Uterus (tissue), 4 donors: ENCODE data around the gene ST7. TPM values are rescaled to one million over a fixed set of nuclear protein-coding genes. Genes with fewer than 3 reads are reported as not detected.

Source experiments
- DNase-seq, 2 donors: peaks; one replicate each; pipeline ENCODE4 v3.0.0-alpha.2; 2019 to 2020
- H3K27ac ChIP-seq, 2 donors: fragments of 200-600 bp; sonication (generic); 1 replicate in 1 of 2; 2 replicates in 1 of 2; pipeline ENCODE4 v1.5.1; 2016 to 2018
- H3K27me3 ChIP-seq, 2 donors: fragments of 200-600 bp; sonication (generic); one replicate each; pipeline ENCODE4 v1.5.1; 2018 to 2019; ENCODE audit warnings: control low read depth in 1 of 2
- H3K36me3 ChIP-seq, 2 donors: fragments of 200-600 bp; sonication (generic); one replicate each; pipeline ENCODE4 v1.5.1; 2019; ENCODE audit warnings: control low read depth in 1 of 2
- H3K4me1 ChIP-seq, 2 donors: fragments of 200-600 bp; sonication (generic); one replicate each; pipeline ENCODE4 v1.5.1; 2018 to 2019; ENCODE audit warnings: control low read depth in 1 of 2
- H3K4me3 ChIP-seq, 2 donors: fragments of 200-600 bp; sonication (generic); 1 replicate in 1 of 2; 2 replicates in 1 of 2; pipeline ENCODE4 v1.5.1; 2018 to 2019; ENCODE audit warnings: mild to moderate bottlenecking in 1 of 2
- H3K9me3 ChIP-seq, 2 donors: fragments of 200-600 bp; sonication (generic); one replicate each; pipeline ENCODE4 v1.5.1; 2019; ENCODE audit warnings: control low read depth in 1 of 2
- POLR2A ChIP-seq, 2 donors: fragments of 450-650 bp; IDR thresholded peaks; one replicate each; pipeline ENCODE4 v1.6.1; 2016; ENCODE audit warnings: antibody characterized with exemption in 2 of 2, mild to moderate bottlenecking in 1 of 2, moderate library complexity in 1 of 2
- intact Hi-C: fragments of 100-400 bp; cut with DNase I; formaldehyde crosslinking; loops from one replicate; pipeline ENCODE4 v1.15.1; 2023; ENCODE audit warnings: low total_unique reads
- total RNA-seq, 4 donors: library from RNA; depleted of rRNA in 3 of 4; stranded (reverse); fragments of >200 nt in 3 of 4; gene quantifications; one replicate each; pipeline versions ENCODE4 v1.1.0 to v1.2.4, GENCODE V29; 2014 to 2023
- TF ChIP-seq, protein P1 (sequence below), 4 experiments: fragments of 200-600 bp in 2 of 4; fragments of 450-650 bp in 2 of 4; sonication (generic) in 2 of 4; IDR thresholded peaks; one replicate each; pipeline ENCODE4 v1.5.1; 2016 to 2019; ENCODE audit warnings: antibody characterized with exemption in 4 of 4, mild to moderate bottlenecking in 2 of 4, moderate library complexity in 1 of 4
- donor health status: DM: yes; HTN: yes; CAD: no.

Gene ST7
- total RNA-seq, 4 donors from 2014 or later, result 27.4 to 41.0 (median 31.4) TPM

DNA sequence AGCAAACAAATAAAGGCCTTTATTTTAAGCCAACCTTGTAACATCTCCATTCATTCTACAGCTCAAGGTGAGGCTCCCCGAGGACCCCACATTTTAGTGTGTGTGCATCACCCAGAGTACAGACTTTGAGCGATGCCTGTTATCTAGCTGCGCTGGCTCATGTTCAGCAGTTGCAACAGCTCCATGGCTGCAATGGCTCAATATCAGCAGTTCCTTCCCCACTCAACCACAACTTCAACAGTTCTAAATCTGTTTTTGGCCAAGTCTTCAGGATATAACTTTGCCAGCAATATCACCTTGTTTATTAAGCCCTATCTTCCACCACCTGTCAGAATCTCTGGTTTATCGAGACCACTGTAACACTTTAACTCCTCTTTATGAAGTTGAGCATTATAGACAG is 273.8 kb downstream of the ST7 start:
- Histone ChIP-seq H3K36me3 (no peaks in the 10 kb centered on the region), H3K4me1 (no peaks in the 10 kb centered on the region), H3K27ac (no peak overlapping the region), H3K4me3 (no peak overlapping the region), H3K9me3 (no peaks in the 10 kb centered on the region), H3K27me3 (no peaks in the 10 kb centered on the region)
- intact Hi-C loops, result no loop called here
- DNase-seq, result no peak
- no peak for TF ChIP-seq POLR2A (IDR thresholded peaks at IDR 0.05)
- TF ChIP-seq, protein P1, sequence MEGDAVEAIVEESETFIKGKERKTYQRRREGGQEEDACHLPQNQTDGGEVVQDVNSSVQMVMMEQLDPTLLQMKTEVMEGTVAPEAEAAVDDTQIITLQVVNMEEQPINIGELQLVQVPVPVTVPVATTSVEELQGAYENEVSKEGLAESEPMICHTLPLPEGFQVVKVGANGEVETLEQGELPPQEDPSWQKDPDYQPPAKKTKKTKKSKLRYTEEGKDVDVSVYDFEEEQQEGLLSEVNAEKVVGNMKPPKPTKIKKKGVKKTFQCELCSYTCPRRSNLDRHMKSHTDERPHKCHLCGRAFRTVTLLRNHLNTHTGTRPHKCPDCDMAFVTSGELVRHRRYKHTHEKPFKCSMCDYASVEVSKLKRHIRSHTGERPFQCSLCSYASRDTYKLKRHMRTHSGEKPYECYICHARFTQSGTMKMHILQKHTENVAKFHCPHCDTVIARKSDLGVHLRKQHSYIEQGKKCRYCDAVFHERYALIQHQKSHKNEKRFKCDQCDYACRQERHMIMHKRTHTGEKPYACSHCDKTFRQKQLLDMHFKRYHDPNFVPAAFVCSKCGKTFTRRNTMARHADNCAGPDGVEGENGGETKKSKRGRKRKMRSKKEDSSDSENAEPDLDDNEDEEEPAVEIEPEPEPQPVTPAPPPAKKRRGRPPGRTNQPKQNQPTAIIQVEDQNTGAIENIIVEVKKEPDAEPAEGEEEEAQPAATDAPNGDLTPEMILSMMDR (IDR thresholded peaks at IDR 0.05), result no peak

DNA sequence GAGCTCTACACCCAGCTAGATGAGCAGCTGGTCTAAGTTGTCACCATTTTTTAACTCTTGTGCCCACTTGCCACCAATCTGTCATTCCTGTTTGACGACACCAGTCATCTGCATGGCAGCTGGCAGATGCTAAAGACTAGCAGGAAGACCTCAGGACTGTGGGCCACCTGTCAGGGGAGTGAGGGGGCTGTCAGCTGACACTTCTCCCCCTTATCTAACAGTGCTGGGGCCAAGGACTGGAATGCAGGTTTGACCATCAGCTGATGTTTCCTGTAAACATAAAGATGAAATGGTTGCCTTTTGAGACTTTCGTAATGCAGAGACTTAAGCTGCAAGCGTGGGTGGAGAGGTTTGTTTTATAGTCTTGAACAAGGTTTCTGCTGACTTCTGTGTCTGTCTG is 276.0 kb downstream of the ST7 start:
- TF ChIP-seq, protein P1 (IDR thresholded peaks at IDR 0.05), result no peak
- no peak for TF ChIP-seq POLR2A (IDR thresholded peaks at IDR 0.05)
- Histone ChIP-seq H3K27me3 (no peaks in the 10 kb centered on the region), H3K4me1 (no peaks in the 10 kb centered on the region), H3K36me3 (no peaks in the 10 kb centered on the region), H3K9me3 (no peaks in the 10 kb centered on the region), H3K27ac (no peak overlapping the region), H3K4me3 (no peak overlapping the region)
- intact Hi-C loops, result no loop called here
- no peak for DNase-seq

DNA sequence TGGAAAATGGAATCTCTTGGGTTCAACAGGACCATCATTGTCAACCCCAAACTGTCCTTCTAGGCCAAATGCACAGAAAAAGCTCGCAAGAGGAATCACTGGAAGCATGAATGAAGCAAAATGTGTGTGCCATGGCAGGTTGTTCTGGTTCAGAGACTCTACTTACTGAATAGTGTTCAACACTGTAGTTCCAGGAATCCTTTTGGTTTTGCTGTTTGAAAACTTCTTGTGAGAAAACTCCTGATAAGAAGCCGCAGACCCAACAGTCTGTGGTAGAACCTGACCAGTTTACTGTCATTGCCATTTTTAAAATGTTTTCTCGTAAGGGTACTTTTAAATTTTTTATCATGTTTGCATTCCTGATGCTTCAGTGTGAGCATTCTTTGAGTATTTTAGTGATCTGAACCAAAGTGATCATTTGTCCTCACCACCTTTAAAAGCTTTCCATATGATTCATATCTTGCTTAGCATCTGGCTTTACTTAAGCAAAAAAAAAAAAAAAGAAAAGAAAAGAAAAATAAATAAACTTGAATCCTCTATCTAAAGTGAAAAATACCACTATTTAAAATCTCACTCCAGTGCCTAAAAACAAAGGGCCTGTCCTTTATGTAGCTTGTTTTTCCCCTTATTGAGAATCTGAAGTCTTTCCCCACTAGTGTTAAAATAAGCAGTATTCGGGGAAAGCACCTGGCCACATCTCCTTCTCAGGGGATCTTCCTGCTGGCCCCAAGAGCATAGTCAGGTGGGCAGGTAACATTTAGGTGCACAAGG is 277.2 kb downstream of the ST7 start:
- no peak overlapping the region for H3K27ac ChIP-seq
- no peaks in the 10 kb centered on the region for H3K36me3 ChIP-seq
- no peak overlapping the region for H3K4me3 ChIP-seq
- no peaks in the 10 kb centered on the region for H3K9me3 ChIP-seq
- TF ChIP-seq POLR2A (IDR thresholded peaks at IDR 0.05), result no peak
- TF ChIP-seq, protein P1 (IDR thresholded peaks at IDR 0.05), result no peak
- no peaks in the 10 kb centered on the region for H3K4me1 ChIP-seq
- intact Hi-C loops, result no loop called here
- no peaks in the 10 kb centered on the region for H3K27me3 ChIP-seq
- no peak for DNase-seq

DNA sequence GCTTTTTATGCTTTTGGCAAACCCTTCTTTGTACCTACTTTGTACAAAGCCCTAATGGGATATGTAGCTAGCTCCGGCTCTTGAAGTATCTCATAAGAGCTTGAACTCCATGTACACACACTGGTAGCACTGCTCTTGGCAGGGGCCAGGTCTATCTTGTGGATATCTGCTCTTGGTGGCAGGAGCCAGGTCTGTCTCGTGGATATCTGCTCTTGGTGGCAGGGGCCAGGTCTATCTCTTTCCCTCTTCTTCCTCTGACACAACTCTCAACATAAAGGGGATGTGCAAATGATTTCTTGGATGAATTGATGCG is 277.7 kb downstream of the ST7 start:
- Histone ChIP-seq H3K27ac (no peak overlapping the region), H3K4me3 (no peak overlapping the region), H3K36me3 (no peaks in the 10 kb centered on the region), H3K9me3 (no peaks in the 10 kb centered on the region), H3K27me3 (no peaks in the 10 kb centered on the region), H3K4me1 (no peaks in the 10 kb centered on the region)
- DNase-seq, result no peak
- intact Hi-C loops, result no loop called here
- TF ChIP-seq, protein P1 (IDR thresholded peaks at IDR 0.05), result no peak
- no peak for TF ChIP-seq POLR2A (IDR thresholded peaks at IDR 0.05)

DNA sequence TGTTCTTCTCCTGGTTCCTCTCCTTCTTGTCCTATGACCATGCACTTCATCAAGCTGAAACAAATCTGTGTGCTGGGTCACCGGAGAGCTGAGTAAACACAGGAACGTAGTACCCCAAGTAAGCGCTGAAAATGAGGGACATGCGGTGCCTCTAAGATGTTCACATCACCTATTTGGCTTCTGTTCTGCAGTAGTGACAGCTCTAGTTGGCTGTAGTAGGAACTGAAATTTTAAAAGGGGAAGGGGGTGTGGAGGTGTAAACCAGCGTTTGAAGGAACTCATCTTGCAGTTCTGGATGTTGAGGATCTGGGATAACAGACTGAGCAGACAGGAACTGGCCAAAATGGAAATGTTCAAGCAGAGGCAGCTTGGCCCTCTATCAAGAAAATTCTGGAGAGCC is 284.3 kb downstream of the ST7 start:
- no peaks in the 10 kb centered on the region for H3K36me3 ChIP-seq
- no peaks in the 10 kb centered on the region for H3K27me3 ChIP-seq
- intact Hi-C loops, result no loop called here
- no peak overlapping the region for H3K27ac ChIP-seq
- DNase-seq, result no peak
- H3K9me3 ChIP-seq, result no peaks in the 10 kb centered on the region
- TF ChIP-seq, protein P1 (IDR thresholded peaks at IDR 0.05), result no peak
- TF ChIP-seq POLR2A (IDR thresholded peaks at IDR 0.05), result no peak
- H3K4me1 ChIP-seq, result no peaks in the 10 kb centered on the region
- no peak overlapping the region for H3K4me3 ChIP-seq
